ENCODE data around the gene KRT33A.
"Not testable (repeated sequence)": the region's sequence is repeated elsewhere in the genome, so short reads cannot be mapped to it uniquely, and the experiment has no call there.

Gene KRT33A

DNA sequence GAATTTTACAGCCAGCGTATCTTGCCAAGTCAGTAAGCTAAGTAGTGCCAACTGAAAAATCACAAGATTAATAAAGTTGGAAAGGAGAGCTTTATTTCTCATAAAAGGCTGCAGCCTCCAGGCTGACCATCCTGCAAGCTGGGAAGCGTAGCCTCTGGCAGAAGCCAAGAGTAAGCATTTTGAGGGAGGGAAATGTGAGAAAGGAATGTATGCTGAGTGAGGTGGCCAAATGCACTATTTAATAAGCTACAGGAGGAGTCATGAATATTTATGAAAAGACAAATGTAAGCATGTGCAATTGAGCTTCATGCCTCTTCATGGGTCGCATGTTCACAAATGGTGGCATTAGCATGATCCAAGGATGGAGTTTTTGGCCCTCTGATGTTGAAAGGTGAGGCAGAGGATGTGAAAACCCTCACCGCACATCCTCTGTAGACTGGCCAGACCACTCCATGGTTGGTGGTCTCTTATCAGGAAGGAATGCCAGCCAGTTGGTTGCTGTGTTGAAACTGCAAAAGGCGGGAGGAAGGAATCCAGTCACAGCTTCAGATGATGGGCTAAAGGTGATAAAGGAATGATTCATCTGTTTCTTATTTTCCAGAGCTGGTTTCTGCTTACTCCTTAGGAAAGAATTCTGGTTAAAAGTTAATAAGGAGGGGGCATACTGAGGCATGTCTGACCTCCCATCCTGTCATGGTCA is 9.8 kb upstream of the KRT33A start:
- DNase-seq = no peak

DNA sequence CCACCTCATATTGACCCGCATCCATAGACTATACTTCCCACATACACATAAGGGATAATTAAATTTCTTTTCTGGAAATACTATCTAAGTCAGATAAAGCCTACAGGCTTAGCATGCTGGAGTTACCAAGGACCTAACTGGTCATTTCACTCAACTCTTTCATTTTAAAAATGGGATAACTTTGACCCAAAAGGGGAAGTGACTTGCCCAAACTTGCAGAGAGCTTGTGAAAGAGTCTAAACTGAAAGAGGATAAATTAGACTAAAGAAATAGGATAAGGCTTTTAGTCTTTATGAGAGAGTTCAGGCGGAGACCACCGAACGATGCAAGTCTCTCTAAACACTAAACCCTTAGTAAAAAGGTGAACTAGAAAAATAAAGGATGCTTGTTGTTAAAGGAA is 3.9 kb upstream of the KRT33A start:
- DNase-seq = no peak

- no peak for DNase-seq
These were observed 2.2 kb upstream of the KRT33A start for GRCh38 chr17:41352597-41353366.

- DNase-seq = no peak
These were observed 549 bp upstream of the KRT33A start for GRCh38 chr17:41351177-41351576.

DNA sequence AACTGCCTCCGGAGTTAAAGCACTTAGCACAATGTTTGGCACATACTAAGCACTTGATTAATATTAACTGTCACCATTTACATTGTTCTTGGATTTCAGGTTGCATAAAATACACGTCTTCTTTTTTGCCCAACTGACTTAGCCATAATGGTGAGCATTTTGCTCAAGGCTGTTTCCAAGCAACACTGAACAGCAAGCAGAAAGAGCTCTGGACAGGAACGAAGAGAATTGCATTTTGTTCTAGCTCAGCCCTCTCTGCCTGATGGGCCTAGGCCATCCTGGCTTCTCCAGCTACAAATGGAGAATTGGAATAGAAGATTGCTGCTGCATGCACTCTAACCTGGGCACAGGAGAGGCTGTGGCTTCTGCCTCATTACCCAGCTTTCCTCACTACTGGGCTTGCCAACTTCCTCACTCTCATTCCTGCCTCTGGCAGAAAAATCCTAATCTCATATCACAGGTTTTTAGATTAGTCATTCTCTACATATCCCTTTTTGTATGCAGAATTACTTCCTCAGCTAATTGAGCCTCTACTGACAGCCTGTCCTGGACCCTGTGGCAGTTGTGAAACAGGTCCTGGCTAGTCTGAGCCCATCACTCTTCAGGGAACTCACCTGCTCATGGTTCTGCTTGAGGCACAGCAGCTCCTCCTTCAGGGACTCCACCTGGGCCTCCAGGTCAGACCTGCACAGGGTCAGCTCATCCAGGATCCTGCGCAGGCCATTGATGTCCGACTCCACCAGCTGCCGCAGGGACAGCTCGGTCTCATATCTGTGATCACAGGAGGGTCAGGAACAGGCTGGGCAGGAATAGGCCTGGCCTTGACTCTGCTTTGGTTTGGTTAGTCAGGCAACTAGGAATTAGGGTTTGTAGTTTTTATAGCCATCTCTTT is 2.5 kb downstream of the KRT33A start:
- no peak for DNase-seq

DNA sequence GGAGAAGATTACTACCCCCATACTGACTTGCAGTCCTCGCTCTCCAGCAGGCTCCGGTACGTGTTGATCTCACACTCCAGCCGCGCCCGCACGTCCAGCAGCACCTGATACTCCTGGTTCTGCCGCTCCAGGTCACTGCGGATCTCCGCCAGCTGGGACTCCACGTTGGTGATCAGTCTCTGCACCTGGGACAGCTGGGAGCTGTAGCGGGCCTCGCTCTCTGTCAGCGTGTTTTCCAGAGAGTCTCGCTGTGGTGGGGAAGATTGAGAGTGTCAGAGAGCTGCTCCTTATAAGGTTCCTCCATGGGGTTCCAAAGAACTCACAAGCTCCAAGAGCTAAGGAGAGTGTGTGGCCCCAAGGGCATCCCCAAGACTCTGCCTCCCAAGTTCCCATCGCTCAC is 4.2 kb downstream of the KRT33A start:
- DNase-seq = not testable (repeated sequence)

DNA sequence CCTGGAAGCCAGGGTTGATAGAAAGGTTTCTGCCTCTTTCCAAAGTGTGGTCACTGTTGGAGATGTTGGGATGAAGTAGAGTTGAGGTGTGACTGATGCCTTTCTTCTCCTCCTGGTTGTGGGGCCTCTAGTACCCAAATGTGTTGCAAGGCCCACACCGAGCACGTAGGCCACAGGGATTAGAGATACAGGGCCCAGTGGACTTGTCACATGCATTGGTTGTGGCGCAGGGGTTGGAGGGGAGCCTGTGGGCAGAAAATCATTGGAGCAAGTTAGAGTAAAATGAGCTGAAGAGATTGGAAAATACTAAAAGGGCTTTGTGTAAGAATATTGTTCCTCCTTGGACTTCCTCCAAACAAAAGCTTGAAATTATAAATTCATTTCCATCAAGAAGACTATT is 4.6 kb downstream of the KRT33A start:
- DNase-seq = no peak

DNA sequence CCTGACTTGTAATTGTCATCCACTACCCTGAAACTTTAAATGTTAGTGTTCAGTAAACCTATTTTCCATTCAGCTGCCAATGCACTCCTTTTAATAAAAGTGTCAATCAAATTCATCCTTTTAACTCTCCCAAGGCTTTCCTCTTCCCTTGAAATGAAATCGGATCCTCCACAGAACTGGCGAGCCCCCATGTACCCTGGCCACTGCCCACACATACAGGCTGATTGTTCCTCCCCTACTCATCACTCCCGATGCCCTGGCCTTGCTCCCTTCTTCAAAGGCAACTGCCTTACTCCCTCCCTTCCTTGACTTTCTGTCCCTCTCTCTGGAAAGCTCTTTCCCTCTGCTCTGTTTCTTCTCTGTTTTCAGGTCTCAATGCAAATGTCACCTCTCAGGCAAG is 7.6 kb downstream of the KRT33A start:
- DNase-seq = no peak

- no peak for DNase-seq
These were observed 9.4 kb downstream of the KRT33A start for GRCh38 chr17:41340934-41341861.

DNA sequence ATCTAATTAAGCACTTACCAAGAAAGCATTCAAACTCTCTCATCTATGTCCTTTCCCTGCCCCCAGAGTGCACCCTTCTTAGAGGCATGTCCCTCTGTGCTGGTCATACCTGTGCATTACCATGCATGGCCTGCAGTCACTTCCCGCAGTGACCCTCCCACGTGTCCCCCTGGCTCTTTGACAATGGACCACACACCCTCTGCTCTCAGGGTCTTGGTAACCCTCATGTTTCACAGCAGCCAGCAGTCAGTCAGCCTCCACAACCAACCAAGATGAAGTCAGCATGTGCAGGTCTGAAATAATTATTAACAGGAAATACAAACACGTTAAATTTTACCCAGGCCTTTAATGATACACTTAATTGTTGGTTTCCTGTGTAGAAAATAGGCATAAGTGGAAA is 10.1 kb downstream of the KRT33A start:
- no peak for DNase-seq

DNA sequence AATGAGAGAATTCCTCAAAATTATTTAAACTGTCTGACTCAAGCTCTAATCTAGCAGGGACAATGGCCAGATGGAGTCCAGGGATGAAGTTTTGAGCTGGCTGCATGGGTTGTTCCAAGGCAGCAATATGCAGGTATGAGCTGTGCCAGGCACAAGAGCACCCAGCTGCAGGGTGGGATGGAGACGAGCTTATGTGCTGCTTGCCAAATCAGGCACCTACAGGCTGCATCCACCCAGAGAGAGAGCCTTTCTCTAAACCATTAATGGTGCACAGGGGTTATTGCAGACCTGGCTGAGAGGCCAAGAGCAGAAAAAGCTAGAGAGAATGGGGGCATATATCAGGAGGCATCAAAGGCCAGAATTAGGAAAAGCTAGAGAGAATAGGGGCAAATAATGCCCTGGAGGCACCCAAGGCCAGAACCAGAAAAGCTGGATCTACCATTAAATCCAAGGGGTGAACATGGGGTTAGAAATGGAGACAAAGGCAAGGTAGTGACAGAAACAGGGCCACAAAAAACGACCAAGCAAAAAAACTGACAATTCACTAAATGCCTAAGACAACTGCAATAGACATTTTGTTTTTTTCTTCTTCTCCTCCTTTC is 11.0 kb downstream of the KRT33A start:
- DNase-seq = no peak

DNA sequence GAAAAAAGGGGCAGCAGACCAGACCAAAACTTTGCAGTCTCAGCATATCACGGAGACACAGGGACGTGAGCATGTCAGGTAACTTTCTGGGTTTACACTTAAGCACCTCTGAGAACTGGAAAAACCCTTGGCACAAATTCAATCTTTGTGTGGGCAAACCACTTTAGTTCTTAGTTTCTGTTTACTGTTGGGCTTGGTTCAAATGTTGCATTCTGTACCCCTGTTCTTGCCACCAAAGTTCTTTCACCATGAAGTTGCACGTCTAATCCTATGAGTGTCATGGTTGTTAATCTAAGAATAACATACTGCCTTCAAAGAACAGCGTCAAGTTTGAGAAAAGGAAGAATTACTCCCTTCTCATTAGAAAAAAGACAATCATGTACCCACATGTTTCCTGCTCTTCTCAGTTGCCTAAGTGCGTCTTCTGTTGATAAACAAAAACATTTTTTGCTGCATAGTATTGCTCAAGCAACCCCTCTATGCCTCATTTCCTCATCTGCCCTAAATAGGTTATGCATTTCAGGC is 11.6 kb downstream of the KRT33A start:
- DNase-seq = no peak

DNA sequence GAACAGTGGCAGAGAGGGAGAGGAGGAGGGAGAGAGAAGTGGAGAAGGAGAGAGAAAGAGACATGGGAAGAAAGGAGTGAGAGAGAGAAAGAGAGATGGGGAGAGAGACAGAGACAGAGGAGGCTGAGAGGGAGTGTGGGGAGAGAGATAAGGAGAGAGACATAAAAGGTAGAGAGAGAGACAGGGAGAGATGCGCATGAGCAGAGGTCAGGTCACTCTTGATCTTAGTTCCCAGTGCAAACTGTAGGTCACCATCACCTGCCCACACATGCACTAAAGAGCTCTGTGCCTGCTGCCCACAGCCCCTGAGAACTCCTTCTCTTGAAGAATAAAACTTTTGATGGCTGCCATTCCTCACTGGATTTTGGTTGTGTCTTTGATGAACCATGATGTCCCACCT is 14.9 kb downstream of the KRT33A start:
- DNase-seq = no peak

- DNase-seq = no peak
These were observed 16.0 kb downstream of the KRT33A start for GRCh38 chr17:41334385-41335305.

DNA sequence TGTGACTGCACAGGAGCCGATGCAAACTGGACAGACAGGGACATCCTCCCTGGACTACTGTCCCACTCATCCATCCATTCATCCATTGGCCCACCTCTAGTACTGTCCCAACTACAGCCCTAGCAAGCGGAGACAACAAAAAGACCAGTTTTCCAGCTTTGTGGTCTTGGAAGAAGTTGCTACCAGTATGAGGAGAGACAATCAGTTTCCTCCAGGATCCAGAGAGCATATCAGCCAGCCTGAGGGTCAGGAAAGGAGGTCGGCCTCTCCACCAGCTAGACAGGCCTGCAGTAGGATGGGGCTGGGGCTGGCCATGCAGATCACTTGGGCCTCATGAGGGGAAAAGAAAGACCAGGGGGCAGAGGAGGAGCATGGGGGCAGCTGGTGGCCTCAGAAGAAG is 16.8 kb downstream of the KRT33A start:
- DNase-seq = no peak

- no peak for DNase-seq
These were observed 17.5 kb downstream of the KRT33A start for GRCh38 chr17:41333098-41333497.

DNA sequence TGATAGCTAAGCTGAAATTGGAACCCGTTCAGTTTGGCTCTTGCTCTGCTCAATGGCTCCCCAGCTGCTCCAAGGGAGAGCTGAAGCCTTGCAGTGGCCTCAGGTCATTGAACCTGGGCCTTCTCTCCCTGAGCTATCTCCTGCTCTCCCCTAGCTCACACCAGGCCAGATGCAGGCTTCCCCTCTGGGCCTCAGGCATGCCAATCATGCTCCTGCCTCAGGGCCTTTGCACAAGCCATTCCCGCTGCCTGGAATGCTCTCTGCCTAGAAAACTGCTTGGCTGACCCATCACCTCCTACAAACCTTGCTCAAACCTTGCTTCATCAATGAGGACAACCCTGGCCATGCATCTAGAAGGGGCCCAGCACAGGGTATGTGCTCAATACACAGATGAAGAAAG is 18.4 kb downstream of the KRT33A start:
- DNase-seq = no peak

DNA sequence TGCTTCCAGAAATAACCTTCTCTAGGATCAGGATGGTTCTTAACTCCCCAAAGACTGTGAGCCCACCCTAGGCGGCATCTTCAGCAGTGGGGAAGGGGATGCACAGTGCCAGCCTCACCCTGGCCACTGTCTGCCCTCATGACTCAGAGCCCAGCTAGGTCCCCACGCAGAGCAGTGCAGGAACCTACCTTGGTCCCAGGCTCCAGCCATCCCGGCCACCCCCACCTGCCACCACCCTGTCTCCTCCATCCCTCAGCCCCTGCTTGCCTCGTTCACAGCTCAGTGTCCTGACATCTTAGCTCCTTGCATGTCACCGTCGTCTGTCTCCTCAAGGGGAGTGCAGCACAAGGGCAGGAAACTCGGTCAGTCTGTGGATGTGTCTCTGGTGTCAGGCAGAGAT is 19.0 kb downstream of the KRT33A start:
- DNase-seq = no peak

DNA sequence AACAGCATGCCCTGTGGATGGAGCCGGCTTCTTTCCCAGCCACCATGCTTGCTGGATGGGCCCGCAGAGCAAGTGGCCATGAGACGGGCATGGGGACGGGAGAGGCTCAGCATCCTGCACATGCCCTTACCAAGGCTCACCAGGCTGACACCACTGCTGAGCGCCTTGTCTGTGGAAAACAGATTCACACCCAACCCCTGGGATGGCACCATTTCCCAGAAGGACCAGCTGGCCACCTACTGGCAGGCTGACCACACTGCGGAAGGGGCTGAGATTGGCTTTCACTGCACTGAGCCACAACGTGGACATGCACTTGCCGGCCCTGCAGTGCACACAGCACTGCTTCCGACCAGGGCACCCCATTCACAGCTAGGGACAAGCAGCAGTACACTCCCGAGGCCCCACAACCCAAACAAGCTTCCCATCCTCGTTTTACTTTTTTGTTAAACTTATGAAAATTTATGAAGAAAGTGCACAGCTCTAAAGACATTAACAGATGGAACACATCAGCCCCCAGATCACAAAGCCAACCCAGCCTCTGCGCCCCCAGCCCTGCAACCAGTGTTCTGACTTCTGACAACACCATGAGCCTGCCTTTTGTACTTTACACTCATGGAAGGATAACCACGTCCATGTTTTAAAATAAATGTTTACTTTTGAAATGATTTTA is 21.2 kb downstream of the KRT33A start:
- no peak for DNase-seq

DNA sequence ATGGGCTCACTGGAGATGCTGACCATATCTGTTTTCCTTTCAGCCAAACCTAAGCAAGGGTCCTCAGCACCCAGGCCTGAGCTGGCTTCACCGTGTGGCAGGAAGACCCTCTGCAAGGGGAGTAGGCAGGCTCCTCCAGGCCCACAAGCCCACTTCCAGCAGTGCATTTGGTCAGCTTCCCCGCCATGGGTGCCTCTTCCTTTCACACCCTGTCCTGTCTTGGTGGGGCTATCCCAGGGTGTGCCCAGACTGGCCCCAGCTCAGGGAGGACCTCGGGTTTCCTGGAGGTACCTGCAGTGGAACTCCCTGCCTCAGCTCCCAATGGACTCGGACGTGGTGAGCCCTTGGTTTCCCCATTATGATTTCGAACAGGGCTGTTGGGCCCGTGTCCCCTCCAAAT is 22.4 kb downstream of the KRT33A start:
- DNase-seq = no peak
